NB4 (cell line): ENCODE measurements around the gene MUCL3.
"Not testable (repeated sequence)": the region's sequence is repeated elsewhere in the genome, so short reads cannot be mapped to it uniquely, and the experiment has no call there.

Source experiments
- DNase-seq: peaks from one replicate; pipeline ENCODE4 v3.0.0; 2010; ENCODE audit warnings: low read depth
- H3K4me3 ChIP-seq: one replicate; pipeline ENCODE4 v1.5.1; 2011; ENCODE audit warnings: mild to moderate bottlenecking, low read depth, low read length, moderate library complexity
- MYC ChIP-seq: IDR thresholded peaks from 2 replicates; pipeline ENCODE4 v1.6.1; 2011; ENCODE audit warnings: low read depth, low read length
- POLR2A ChIP-seq: IDR thresholded peaks from 2 replicates; pipeline ENCODE4 v1.6.1; 2011; ENCODE audit warnings: mild to moderate bottlenecking; ENCODE audit not compliant: insufficient read length; ENCODE audit errors: extremely low read depth
- TF ChIP-seq, protein P1 (sequence below): IDR thresholded peaks from one replicate; pipeline ENCODE4 v1.5.1; 2012; ENCODE audit warnings: low read depth, low read length
- TF ChIP-seq, protein P2 (sequence below): IDR thresholded peaks from 2 replicates; pipeline ENCODE4 v1.6.1; 2011; ENCODE audit warnings: low read depth, low read length

MUCL3 gene

DNA sequence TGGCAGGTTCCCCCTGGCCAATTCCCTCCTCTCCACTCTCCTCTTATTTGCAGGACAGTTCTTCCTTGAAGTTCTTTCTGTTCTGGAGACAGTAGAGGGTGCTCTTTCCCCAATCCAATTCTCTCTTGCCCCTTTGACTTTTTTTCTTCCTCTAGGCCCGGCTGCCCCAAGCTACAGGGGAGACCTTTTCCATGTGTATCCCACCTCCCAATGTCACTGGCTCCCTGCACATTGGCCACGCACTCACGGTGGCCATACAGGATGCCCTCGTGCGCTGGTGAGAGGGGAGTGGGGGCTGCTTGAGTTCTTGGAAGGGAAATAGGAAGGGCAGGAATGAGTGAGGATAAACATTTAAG, 25.2 kb upstream of the MUCL3 start:
- H3K4me3 ChIP-seq = no peak overlapping the region
- TF ChIP-seq, protein P1, sequence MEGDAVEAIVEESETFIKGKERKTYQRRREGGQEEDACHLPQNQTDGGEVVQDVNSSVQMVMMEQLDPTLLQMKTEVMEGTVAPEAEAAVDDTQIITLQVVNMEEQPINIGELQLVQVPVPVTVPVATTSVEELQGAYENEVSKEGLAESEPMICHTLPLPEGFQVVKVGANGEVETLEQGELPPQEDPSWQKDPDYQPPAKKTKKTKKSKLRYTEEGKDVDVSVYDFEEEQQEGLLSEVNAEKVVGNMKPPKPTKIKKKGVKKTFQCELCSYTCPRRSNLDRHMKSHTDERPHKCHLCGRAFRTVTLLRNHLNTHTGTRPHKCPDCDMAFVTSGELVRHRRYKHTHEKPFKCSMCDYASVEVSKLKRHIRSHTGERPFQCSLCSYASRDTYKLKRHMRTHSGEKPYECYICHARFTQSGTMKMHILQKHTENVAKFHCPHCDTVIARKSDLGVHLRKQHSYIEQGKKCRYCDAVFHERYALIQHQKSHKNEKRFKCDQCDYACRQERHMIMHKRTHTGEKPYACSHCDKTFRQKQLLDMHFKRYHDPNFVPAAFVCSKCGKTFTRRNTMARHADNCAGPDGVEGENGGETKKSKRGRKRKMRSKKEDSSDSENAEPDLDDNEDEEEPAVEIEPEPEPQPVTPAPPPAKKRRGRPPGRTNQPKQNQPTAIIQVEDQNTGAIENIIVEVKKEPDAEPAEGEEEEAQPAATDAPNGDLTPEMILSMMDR = peak; percentile 65
- TF ChIP-seq POLR2A = no peak
- peak; percentile 74 for DNase-seq

DNA sequence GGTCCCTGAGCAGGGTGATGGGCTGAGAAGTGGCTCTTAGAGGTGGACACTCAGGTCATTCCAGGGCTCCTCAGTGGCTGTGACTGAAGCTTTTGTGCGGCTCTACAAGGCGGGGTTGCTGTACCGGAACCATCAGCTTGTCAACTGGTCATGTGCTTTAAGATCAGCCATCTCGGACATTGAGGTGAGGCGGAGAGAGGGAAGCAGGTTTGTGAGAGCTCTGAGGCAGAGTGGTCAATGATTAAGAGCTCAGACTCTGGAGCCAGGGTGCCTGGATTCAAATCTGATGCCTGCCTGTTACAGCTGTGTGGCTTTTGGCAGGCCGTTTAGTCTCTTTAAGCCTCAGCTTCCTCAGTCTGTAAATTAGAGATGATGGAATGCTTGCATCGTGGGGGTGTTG, 23.7 kb upstream of the MUCL3 start:
- no peak for TF ChIP-seq MYC
- TF ChIP-seq, protein P1 = no peak
- TF ChIP-seq POLR2A = no peak
- TF ChIP-seq, protein P2, sequence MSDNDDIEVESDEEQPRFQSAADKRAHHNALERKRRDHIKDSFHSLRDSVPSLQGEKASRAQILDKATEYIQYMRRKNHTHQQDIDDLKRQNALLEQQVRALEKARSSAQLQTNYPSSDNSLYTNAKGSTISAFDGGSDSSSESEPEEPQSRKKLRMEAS = no peak
- no peak overlapping the region for H3K4me3 ChIP-seq
- no peak for DNase-seq

DNA sequence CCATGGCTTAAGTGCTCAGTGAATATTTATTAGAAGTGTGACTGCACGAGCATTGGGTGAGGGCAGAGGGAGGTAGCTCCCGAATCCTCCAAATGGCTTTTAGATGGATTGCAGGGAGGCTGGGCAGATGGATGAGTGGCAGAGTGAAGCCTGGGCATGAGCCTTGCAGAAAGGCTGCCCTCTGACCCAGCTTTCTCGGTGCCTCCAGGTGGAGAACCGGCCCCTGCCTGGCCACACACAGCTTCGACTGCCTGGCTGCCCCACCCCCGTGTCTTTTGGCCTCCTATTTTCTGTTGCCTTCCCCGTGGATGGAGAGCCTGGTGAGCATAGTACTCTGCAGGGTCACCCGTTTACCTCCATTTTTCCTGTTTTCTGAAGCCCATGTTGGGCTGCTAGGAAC, 23.3 kb upstream of the MUCL3 start:
- TF ChIP-seq POLR2A = no peak
- no peak for TF ChIP-seq MYC
- TF ChIP-seq, protein P1 = no peak
- TF ChIP-seq, protein P2 = no peak
- no peak for DNase-seq
- H3K4me3 ChIP-seq = no peak overlapping the region

DNA sequence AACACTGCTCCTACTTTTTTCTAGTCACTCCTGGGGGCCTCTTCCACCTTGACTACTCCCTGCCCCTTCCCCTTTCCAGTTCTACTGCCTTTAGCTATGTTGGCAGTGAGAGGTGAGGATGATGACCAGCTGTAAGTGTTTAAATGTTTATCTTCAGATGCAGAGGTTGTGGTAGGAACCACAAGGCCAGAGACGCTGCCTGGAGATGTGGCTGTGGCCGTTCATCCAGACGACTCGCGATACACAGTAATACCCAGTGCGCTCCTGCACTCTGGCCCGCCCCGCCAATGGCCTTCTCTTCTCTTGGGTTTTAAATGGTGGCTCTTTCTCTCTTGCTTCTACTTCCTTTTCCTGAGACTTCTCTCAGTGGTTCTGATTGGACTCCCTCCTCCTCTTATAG, 22.1 kb upstream of the MUCL3 start:
- DNase-seq = no peak
- no peak overlapping the region for H3K4me3 ChIP-seq
- TF ChIP-seq, protein P1 = no peak
- TF ChIP-seq, protein P2 = no peak
- TF ChIP-seq POLR2A = no peak
- no peak for TF ChIP-seq MYC

DNA sequence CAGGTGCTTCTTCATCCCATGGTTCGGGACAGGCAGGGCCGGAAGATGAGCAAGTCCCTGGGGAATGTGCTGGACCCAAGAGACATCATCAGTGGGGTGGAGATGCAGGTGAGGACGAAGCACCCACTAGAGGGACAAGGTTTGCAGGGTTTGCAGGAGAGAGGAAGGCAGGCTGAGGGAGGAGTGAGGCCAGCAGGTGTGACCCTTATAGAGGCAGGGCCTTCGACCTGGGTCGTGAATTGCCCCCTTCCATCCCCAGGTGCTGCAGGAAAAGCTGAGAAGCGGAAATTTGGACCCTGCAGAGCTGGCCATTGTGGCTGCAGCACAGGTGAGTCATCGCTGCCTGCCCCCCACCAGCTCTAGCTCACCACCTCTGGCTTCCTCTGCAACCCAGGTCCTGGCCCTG, 18.3 kb upstream of the MUCL3 start:
- no peak overlapping the region for H3K4me3 ChIP-seq
- no peak for TF ChIP-seq POLR2A
- TF ChIP-seq, protein P2 = no peak
- TF ChIP-seq, protein P1 = no peak
- TF ChIP-seq MYC = no peak
- DNase-seq = no peak

- DNase-seq, H3K4me3 ChIP-seq: not testable (repeated sequence)
Observed at GRCh38 chr6:30924040-30924627, 16.6 kb upstream of the MUCL3 start.

GRCh38 chr6:30926644-30927043, 14.1 kb upstream of the MUCL3 start:
- H3K4me3 ChIP-seq = no peak overlapping the region
- no peak for DNase-seq
- no peak for TF ChIP-seq POLR2A

DNA sequence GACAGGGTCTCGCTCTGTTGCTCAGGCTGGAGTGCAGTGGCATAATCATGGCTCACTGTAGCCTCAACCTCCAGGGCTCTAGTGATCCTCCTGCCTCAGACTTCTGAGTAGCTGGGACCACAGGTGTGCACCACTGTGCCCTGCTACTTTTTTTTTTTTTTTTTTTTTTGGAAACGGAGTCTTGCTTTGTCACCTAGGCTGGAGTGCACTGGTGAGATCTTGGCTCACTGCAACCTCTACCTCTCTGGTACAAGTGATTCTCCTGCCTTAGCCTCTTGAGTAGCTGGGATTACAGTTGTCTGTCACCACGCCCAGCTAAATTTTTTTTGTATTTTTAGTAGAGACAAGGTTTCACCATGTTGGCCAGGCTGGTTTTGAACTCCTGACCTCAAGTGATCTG, 13.7 kb upstream of the MUCL3 start:
- not testable (repeated sequence) for H3K4me3 ChIP-seq, DNase-seq
